GM12874 (cell line): ENCODE measurements around the gene WIZ.

Experiments
- CTCF ChIP-seq: IDR thresholded peaks from 2 replicates; pipeline ENCODE4 v1.5.1; 2011; ENCODE audit warnings: low read depth, mild to moderate bottlenecking, control low read depth, low read length, moderate library complexity; ENCODE audit not compliant: insufficient read depth

Gene WIZ

GRCh38 chr19:15374796-15375440 is 74.8 kb downstream of the WIZ start:
- no peak for TF ChIP-seq CTCF

GRCh38 chr19:15374105-15374651 is 75.6 kb downstream of the WIZ start:
- TF ChIP-seq CTCF: no peak

- TF ChIP-seq CTCF: no peak
Observed at GRCh38 chr19:15373644-15374043, 76.1 kb downstream of the WIZ start.

- TF ChIP-seq CTCF: no peak
Observed at GRCh38 chr19:15372891-15373301, 76.9 kb downstream of the WIZ start.

GRCh38 chr19:15372470-15372869 is 77.3 kb downstream of the WIZ start:
- no peak for TF ChIP-seq CTCF

- no peak for TF ChIP-seq CTCF
Observed at GRCh38 chr19:15371786-15372380, 77.9 kb downstream of the WIZ start.

- TF ChIP-seq CTCF: no peak
Observed at GRCh38 chr19:15371119-15371518, 78.6 kb downstream of the WIZ start.
